ENCODE measurements around the gene PRRG2.

DNA sequence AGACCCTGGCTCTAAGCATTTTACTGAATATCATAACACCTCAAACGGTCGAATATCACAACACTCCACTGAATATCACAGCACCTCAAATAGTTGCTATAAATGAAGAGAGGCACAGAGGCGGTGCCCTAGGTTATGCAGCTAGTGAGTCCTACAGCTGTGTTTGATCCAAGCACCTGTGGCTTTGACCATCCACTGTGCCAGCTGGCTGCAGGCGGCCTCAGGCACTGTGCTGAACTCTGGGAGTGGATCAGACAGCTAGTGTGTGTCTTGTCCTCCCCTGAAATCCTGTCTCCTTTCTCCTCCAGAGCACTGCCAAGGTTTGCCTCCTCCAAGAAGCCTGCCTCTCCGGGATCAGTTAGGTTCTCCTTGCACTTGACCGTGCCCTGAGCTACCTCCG lies 8.1 kb upstream of the PRRG2 start:
- TF ChIP-seq ZNF556 (CRISPR knock-in tag; IDR thresholded peaks at IDR 0.05; ENCODE audit: borderline replicate concordance) (no peak), RAD21 (CRISPR knock-in tag; IDR thresholded peaks at IDR 0.05) (no peak), IKZF1 (IDR thresholded peaks at IDR 0.05) (no peak), ZNF776 (CRISPR knock-in tag; IDR thresholded peaks at IDR 0.05) (no peak)
- TF ChIP-seq, protein P1, sequence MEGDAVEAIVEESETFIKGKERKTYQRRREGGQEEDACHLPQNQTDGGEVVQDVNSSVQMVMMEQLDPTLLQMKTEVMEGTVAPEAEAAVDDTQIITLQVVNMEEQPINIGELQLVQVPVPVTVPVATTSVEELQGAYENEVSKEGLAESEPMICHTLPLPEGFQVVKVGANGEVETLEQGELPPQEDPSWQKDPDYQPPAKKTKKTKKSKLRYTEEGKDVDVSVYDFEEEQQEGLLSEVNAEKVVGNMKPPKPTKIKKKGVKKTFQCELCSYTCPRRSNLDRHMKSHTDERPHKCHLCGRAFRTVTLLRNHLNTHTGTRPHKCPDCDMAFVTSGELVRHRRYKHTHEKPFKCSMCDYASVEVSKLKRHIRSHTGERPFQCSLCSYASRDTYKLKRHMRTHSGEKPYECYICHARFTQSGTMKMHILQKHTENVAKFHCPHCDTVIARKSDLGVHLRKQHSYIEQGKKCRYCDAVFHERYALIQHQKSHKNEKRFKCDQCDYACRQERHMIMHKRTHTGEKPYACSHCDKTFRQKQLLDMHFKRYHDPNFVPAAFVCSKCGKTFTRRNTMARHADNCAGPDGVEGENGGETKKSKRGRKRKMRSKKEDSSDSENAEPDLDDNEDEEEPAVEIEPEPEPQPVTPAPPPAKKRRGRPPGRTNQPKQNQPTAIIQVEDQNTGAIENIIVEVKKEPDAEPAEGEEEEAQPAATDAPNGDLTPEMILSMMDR (CRISPR knock-in tag; IDR thresholded peaks at IDR 0.05), result no peak

Measured in HepG2 (cell line).